ENCODE measurements around the gene FBXO38.

The FBXO38 gene

GRCh38 chr5:148437249-148437648 is 53.5 kb downstream of the FBXO38 start:
- DNase-seq = no peak

GRCh38 chr5:148438933-148439332 is 55.2 kb downstream of the FBXO38 start:
- DNase-seq = no peak

- DNase-seq = no peak
These were observed 59.5 kb downstream of the FBXO38 start for GRCh38 chr5:148443241-148443640.

- DNase-seq = peak; percentile 79 to 81
These were observed 60.2 kb downstream of the FBXO38 start for GRCh38 chr5:148443998-148444397.

- no peak for DNase-seq
These were observed 61.8 kb downstream of the FBXO38 start for GRCh38 chr5:148445578-148445977.

- no peak for DNase-seq
These were observed 62.9 kb downstream of the FBXO38 start for GRCh38 chr5:148446611-148447010.

GRCh38 chr5:148452499-148453193 is 68.9 kb downstream of the FBXO38 start:
- no peak for DNase-seq

- no peak for DNase-seq
These were observed 70.8 kb downstream of the FBXO38 start for GRCh38 chr5:148454576-148454975.

GRCh38 chr5:148455185-148455584 is 71.4 kb downstream of the FBXO38 start:
- DNase-seq = no peak

GRCh38 chr5:148457183-148457620 is 73.4 kb downstream of the FBXO38 start:
- peak; percentile 10 to 40 for DNase-seq

GRCh38 chr5:148458036-148458888 is 74.5 kb downstream of the FBXO38 start:
- DNase-seq = no peak

GRCh38 chr5:148459669-148460068 is 75.9 kb downstream of the FBXO38 start:
- DNase-seq = no peak

- DNase-seq = peak; percentile 74 to 82
These were observed 81.8 kb downstream of the FBXO38 start for GRCh38 chr5:148465381-148466235.

- DNase-seq = peak; percentile 44 to 47
These were observed 82.5 kb downstream of the FBXO38 start for GRCh38 chr5:148466236-148466580.

GRCh38 chr5:148467958-148468357 is 84.2 kb downstream of the FBXO38 start:
- no peak for DNase-seq

GRCh38 chr5:148468746-148469145 is 85.0 kb downstream of the FBXO38 start:
- DNase-seq = peak; percentile 53 to 67

- no peak for DNase-seq
These were observed 85.8 kb downstream of the FBXO38 start for GRCh38 chr5:148469501-148469935.

GRCh38 chr5:148471379-148471778 is 87.6 kb downstream of the FBXO38 start:
- DNase-seq = no peak

GRCh38 chr5:148474025-148474511 is 90.3 kb downstream of the FBXO38 start:
- no peak for DNase-seq

- no peak for DNase-seq
These were observed 92.5 kb downstream of the FBXO38 start for GRCh38 chr5:148476302-148476701.

GRCh38 chr5:148477429-148477828 is 93.7 kb downstream of the FBXO38 start:
- no peak for DNase-seq

GRCh38 chr5:148482196-148482595 is 98.4 kb downstream of the FBXO38 start:
- DNase-seq = no peak

All from Kasumi-1 (cell line).